ENCODE measurements around the gene M6PR.
A peak's percentile ranks its signal among the peaks of the same experiment; 100 is the strongest.

Gene M6PR

DNA sequence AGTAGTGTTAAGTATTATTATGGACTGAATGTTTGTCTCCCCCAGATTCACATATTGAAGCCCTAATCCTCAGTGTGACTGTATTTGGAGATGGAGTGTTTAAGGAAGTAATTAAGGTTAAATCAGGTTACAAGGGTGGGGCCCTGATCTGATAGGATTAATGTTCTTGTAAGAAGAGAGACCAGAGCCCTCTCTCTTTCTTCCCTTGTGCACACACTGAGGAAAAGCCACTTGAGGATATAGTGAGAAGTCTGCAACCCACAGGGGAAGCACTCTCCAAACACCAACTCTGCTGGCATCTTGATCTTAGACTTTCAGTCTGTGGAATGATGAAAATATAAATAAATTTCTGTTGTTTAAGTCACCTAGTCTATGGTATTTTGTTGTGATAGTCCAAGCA lies 37.7 kb upstream of the M6PR start:
- no peak for DNase-seq (ENCODE audit: low read depth in 1 of 2, low spot score in 1 of 2)

DNA sequence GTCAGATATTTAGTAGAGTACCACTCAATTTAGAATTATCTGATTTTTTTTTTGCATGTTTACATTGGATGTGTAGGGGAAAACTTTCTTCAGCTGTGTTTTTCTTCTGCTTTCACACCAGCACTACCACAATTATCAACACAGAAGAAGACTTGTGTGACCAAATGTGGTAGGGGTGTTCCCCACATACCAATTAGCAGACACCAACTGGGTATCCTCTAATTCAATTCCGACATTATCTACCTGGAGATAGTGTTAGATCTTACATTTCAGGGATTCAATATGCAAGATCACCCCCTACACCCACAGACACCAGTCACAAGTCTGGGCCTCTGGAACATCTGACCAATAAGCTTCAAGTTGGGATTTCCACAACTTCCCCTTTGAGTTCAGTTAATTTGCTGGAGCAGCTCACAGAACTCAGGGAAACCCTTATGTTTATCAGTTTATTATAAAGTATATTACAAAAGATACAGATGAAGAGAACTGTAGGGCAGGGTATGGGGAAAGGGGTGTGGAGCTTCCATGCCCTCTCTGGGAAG lies 35.8 kb upstream of the M6PR start:
- DNase-seq (ENCODE audit: low read depth in 1 of 2, low spot score in 1 of 2): peak in 1 of 2 experiments; percentile 13
- TF ChIP-seq SPI1 (IDR thresholded peaks at IDR 0.05; ENCODE audit: borderline replicate concordance, low read depth) (no peak), GABPA (IDR thresholded peaks at IDR 0.05; ENCODE audit: low read depth) (no peak), POLR2AphosphoS5 (IDR thresholded peaks at IDR 0.05; ENCODE audit: low read depth) (no peak)
- TF ChIP-seq, protein P1, sequence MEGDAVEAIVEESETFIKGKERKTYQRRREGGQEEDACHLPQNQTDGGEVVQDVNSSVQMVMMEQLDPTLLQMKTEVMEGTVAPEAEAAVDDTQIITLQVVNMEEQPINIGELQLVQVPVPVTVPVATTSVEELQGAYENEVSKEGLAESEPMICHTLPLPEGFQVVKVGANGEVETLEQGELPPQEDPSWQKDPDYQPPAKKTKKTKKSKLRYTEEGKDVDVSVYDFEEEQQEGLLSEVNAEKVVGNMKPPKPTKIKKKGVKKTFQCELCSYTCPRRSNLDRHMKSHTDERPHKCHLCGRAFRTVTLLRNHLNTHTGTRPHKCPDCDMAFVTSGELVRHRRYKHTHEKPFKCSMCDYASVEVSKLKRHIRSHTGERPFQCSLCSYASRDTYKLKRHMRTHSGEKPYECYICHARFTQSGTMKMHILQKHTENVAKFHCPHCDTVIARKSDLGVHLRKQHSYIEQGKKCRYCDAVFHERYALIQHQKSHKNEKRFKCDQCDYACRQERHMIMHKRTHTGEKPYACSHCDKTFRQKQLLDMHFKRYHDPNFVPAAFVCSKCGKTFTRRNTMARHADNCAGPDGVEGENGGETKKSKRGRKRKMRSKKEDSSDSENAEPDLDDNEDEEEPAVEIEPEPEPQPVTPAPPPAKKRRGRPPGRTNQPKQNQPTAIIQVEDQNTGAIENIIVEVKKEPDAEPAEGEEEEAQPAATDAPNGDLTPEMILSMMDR (IDR thresholded peaks at IDR 0.05; ENCODE audit: insufficient read depth, low read length): no peak
- TF ChIP-seq, protein P2, sequence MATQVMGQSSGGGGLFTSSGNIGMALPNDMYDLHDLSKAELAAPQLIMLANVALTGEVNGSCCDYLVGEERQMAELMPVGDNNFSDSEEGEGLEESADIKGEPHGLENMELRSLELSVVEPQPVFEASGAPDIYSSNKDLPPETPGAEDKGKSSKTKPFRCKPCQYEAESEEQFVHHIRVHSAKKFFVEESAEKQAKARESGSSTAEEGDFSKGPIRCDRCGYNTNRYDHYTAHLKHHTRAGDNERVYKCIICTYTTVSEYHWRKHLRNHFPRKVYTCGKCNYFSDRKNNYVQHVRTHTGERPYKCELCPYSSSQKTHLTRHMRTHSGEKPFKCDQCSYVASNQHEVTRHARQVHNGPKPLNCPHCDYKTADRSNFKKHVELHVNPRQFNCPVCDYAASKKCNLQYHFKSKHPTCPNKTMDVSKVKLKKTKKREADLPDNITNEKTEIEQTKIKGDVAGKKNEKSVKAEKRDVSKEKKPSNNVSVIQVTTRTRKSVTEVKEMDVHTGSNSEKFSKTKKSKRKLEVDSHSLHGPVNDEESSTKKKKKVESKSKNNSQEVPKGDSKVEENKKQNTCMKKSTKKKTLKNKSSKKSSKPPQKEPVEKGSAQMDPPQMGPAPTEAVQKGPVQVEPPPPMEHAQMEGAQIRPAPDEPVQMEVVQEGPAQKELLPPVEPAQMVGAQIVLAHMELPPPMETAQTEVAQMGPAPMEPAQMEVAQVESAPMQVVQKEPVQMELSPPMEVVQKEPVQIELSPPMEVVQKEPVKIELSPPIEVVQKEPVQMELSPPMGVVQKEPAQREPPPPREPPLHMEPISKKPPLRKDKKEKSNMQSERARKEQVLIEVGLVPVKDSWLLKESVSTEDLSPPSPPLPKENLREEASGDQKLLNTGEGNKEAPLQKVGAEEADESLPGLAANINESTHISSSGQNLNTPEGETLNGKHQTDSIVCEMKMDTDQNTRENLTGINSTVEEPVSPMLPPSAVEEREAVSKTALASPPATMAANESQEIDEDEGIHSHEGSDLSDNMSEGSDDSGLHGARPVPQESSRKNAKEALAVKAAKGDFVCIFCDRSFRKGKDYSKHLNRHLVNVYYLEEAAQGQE (IDR thresholded peaks at IDR 0.05; ENCODE audit: insufficient replicate concordance, low read depth): no peak
- Histone ChIP-seq H3K27ac (replicated peaks) (no peak overlapping the region), H3K27me3 (ENCODE audit: insufficient read depth, poor library complexity, severe bottlenecking) (no peaks in the 10 kb centered on the region), H3K4me3 (replicated peaks; ENCODE audit: insufficient read depth, low read length) (no peak overlapping the region)

More for the DNA sequence above, 37.7 kb upstream of the M6PR start:
- Histone ChIP-seq H3K27ac (replicated peaks) (no peak overlapping the region; the same call in 1 of the 2 replicates), H3K27me3 (ENCODE audit: insufficient read depth, poor library complexity, severe bottlenecking) (no peaks in the 10 kb centered on the region), H3K4me3 (replicated peaks; ENCODE audit: insufficient read depth, low read length) (no peak overlapping the region)
- TF ChIP-seq, protein P2 (IDR thresholded peaks at IDR 0.05; ENCODE audit: insufficient replicate concordance, low read depth): no peak
- TF ChIP-seq, protein P1 (IDR thresholded peaks at IDR 0.05; ENCODE audit: insufficient read depth, low read length): no peak
- TF ChIP-seq POLR2AphosphoS5 (IDR thresholded peaks at IDR 0.05; ENCODE audit: low read depth) (no peak), SPI1 (IDR thresholded peaks at IDR 0.05; ENCODE audit: borderline replicate concordance, low read depth) (no peak), GABPA (IDR thresholded peaks at IDR 0.05; ENCODE audit: low read depth) (no peak)

DNA sequence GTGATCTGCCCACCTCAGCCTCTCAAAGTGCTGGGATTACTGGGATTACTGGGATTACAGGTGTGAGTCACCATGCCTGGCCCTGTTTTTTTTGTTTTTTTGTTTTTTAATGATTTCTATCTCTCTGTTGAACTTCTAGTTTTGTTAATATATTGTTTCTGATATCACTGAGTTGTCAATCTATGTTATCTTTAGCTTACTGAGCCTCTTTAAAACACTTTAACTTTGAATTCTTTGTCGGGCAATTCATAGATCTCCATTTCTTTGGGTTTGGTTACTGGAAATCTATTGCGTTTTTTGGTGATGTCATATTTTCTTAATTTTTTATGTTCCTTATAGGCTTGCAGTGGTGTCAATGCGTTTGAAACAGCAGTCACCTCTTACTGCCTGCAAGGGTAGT lies 30.7 kb upstream of the M6PR start:
- H3K27me3 ChIP-seq (ENCODE audit: insufficient read depth, poor library complexity, severe bottlenecking): no peaks in the 10 kb centered on the region
- no peak overlapping the region for H3K4me3 ChIP-seq (replicated peaks; ENCODE audit: insufficient read depth, low read length)
- TF ChIP-seq, protein P1 (IDR thresholded peaks at IDR 0.05; ENCODE audit: insufficient read depth, low read length): no peak
- TF ChIP-seq POLR2AphosphoS5 (IDR thresholded peaks at IDR 0.05; ENCODE audit: low read depth) (no peak), SPI1 (IDR thresholded peaks at IDR 0.05; ENCODE audit: borderline replicate concordance, low read depth) (no peak), GABPA (IDR thresholded peaks at IDR 0.05; ENCODE audit: low read depth) (no peak)
- TF ChIP-seq, protein P2 (IDR thresholded peaks at IDR 0.05; ENCODE audit: insufficient replicate concordance, low read depth): no peak
- DNase-seq (ENCODE audit: low read depth in 1 of 2, low spot score in 1 of 2): no peak
- H3K27ac ChIP-seq (replicated peaks): no peak overlapping the region

All from HL-60 (cell line).